H1 (cell line): ENCODE results near the gene RPL41. TPM values are rescaled to one million over a fixed set of nuclear protein-coding genes. Genes with fewer than 3 reads are reported as not detected.
A peak's percentile ranks its signal among the peaks of the same experiment; 100 is the strongest.

Experiments
- CTCF ChIA-PET: fragments of 300-600 bp; sonication (Branson Sonifier 250); formaldehyde crosslinking; loops from one replicate; lab custom pipeline; 2021; ENCODE audit not compliant: partially characterized antibody; lab: Charles Lee
- POLR2A ChIA-PET: fragments of 300-600 bp; sonication (Branson Sonifier 250); formaldehyde crosslinking; loops from one replicate; lab custom pipeline; 2021; ENCODE audit warnings: inconsistent platforms; ENCODE audit not compliant: partially characterized antibody; lab: Charles Lee
- DNase-seq, 2 experiments: peaks; one replicate each; pipeline versions ENCODE4 v3.0.0 to v3.0.0-alpha.2; 2010 to 2022; ENCODE audit warnings: low spot score in 2 of 2, low read depth in 1 of 2, mixed read lengths in 1 of 2
- FAIRE-seq: peaks from 2 replicates; lab custom pipeline; 2011; peaks lifted over from hg19 to GRCh38; lab: Jason Lieb, UNC
- H2AFZ ChIP-seq: 2 replicates; pipeline ENCODE4 v1.8.1; 2012; ENCODE audit warnings: low read length, inconsistent platforms
- H2AK5ac ChIP-seq: 2 replicates; pipeline ENCODE4 v1.6.1; 2013; ENCODE audit warnings: low read depth, low read length
- H2BK120ac ChIP-seq: replicated peaks from 2 replicates; pipeline ENCODE3; 2013; ENCODE audit warnings: low read depth, low read length, inconsistent platforms
- H2BK12ac ChIP-seq: 2 replicates; pipeline ENCODE4 v1.6.1; 2013; ENCODE audit warnings: low read depth, low read length
- H2BK15ac ChIP-seq: 2 replicates; pipeline ENCODE4 v1.6.1; 2013; ENCODE audit warnings: low read length
- H2BK20ac ChIP-seq: 2 replicates; pipeline ENCODE4 v1.6.1; 2013; ENCODE audit warnings: low read length
- H2BK5ac ChIP-seq: 2 replicates; pipeline ENCODE4 v1.6.1; 2013; ENCODE audit warnings: low read depth, low read length
- H3K14ac ChIP-seq: 2 replicates; pipeline ENCODE4 v1.6.1; 2013; ENCODE audit warnings: inconsistent platforms; ENCODE audit not compliant: insufficient read length
- H3K18ac ChIP-seq: 2 replicates; pipeline ENCODE4 v1.6.1; 2013; ENCODE audit warnings: low read length; ENCODE audit errors: extremely low read depth
- H3K23ac ChIP-seq: 2 replicates; pipeline ENCODE4 v1.6.1; 2013; ENCODE audit warnings: inconsistent platforms; ENCODE audit not compliant: insufficient read length
- H3K23me2 ChIP-seq: 2 replicates; pipeline ENCODE4 v1.6.1; 2013; ENCODE audit warnings: low read depth, low read length
- H3K27ac ChIP-seq: 2 replicates; pipeline ENCODE4 v1.6.1; 2011; ENCODE audit warnings: low read depth, low read length, inconsistent platforms
- H3K27me3 ChIP-seq, 4 experiments: replicated peaks in 1 of 4; 1 replicate in 1 of 4; 2 replicates in 3 of 4; pipeline versions ENCODE4 v1.6.1 to v1.8.1; 2011 to 2013; ENCODE audit warnings: low read length in 3 of 4, mild to moderate bottlenecking in 3 of 4, inconsistent platforms in 2 of 4, mixed read lengths in 2 of 4, moderate library complexity in 1 of 4; ENCODE audit not compliant: control insufficient read depth in 3 of 4, insufficient read depth in 3 of 4; ENCODE audit errors: extremely low read depth in 1 of 4
- H3K36me3 ChIP-seq, 4 experiments: 2 replicates each; pipeline versions ENCODE4 v1.6.1 to v1.8.1; 2011 to 2013; ENCODE audit warnings: mild to moderate bottlenecking in 4 of 4, low read length in 3 of 4, moderate library complexity in 2 of 4, control low read depth in 1 of 4, inconsistent platforms in 1 of 4; ENCODE audit not compliant: insufficient read depth in 4 of 4, control insufficient read depth in 2 of 4
- H3K4ac ChIP-seq: replicated peaks from 2 replicates; pipeline ENCODE3; 2013; ENCODE audit warnings: low read length, low read depth, mixed read lengths, inconsistent platforms; ENCODE audit not compliant: insufficient read length
- H3K4me1 ChIP-seq, 4 experiments: replicated peaks in 1 of 4; 1 replicate in 1 of 4; 2 replicates in 3 of 4; pipeline versions ENCODE4 v1.6.1 to v1.8.1; 2011 to 2013; ENCODE audit warnings: low read length in 3 of 4, inconsistent platforms in 2 of 4, mixed read lengths in 1 of 4; ENCODE audit not compliant: insufficient read depth in 4 of 4, control insufficient read depth in 3 of 4
- H3K4me2 ChIP-seq, 2 experiments: 2 replicates each; pipeline versions ENCODE4 v1.6.1 to v1.8.1; 2011 to 2013; ENCODE audit warnings: low read depth in 2 of 2, low read length in 2 of 2, control low read depth in 1 of 2, inconsistent platforms in 1 of 2, mild to moderate bottlenecking in 1 of 2; ENCODE audit not compliant: insufficient read depth in 1 of 2
- H3K4me3 ChIP-seq, 4 experiments: fragments of 200-600, 300-600 bp in 1 of 4; sonication (generic), shearing (Covaris generic), sonication (Bioruptor Twin) in 1 of 4; 2 replicates each; pipeline versions ENCODE4 v1.5.1 to v1.8.1; 2011 to 2016; ENCODE audit warnings: low read length in 4 of 4, low read depth in 3 of 4, control low read depth in 2 of 4, inconsistent platforms in 2 of 4, mild to moderate bottlenecking in 2 of 4, mixed read lengths in 1 of 4, moderate library complexity in 1 of 4; ENCODE audit not compliant: insufficient read depth in 2 of 4; ENCODE audit errors: extremely low read depth in 1 of 4
- H3K56ac ChIP-seq: replicated peaks from 2 replicates; pipeline ENCODE3; 2013; ENCODE audit warnings: low read depth, mild to moderate bottlenecking, mixed read lengths, low read length, inconsistent platforms; ENCODE audit not compliant: insufficient read length
- H3K79me1 ChIP-seq: 2 replicates; pipeline ENCODE4 v1.6.1; 2013; ENCODE audit warnings: low read depth, low read length, control low read depth
- H3K79me2 ChIP-seq, 2 experiments: 2 replicates each; pipeline versions ENCODE4 v1.6.1 to v1.8.1; 2012 to 2013; ENCODE audit warnings: low read length in 2 of 2, mild to moderate bottlenecking in 2 of 2, inconsistent platforms in 1 of 2; ENCODE audit not compliant: insufficient read depth in 2 of 2, control insufficient read depth in 1 of 2
- H3K9ac ChIP-seq, 4 experiments: replicated peaks in 1 of 4; 1 replicate in 1 of 4; 2 replicates in 3 of 4; pipeline versions ENCODE4 v1.6.1 to v1.8.1; 2011 to 2013; ENCODE audit warnings: low read depth in 3 of 4, low read length in 3 of 4, control low read depth in 2 of 4, mild to moderate bottlenecking in 2 of 4, moderate library complexity in 2 of 4, inconsistent platforms in 1 of 4; ENCODE audit errors: extremely low read depth in 1 of 4
- H3K9me3 ChIP-seq, 2 experiments: 2 replicates each; pipeline versions ENCODE4 v1.6.1 to v1.8.1; 2012 to 2013; ENCODE audit warnings: mild to moderate bottlenecking in 2 of 2, moderate library complexity in 2 of 2, control low read depth in 1 of 2, inconsistent platforms in 1 of 2, low read depth in 1 of 2, low read length in 1 of 2, mixed read lengths in 1 of 2; ENCODE audit not compliant: insufficient read depth in 2 of 2
- H4K20me1 ChIP-seq, 2 experiments: replicated peaks in 1 of 2; 2 replicates each; pipeline versions ENCODE3 to v1.8.1; 2011 to 2013; ENCODE audit warnings: inconsistent platforms in 2 of 2, low read length in 2 of 2, mild to moderate bottlenecking in 1 of 2; ENCODE audit not compliant: insufficient read depth in 2 of 2, control insufficient read depth in 1 of 2
- H4K5ac ChIP-seq: 2 replicates; pipeline ENCODE4 v1.6.1; 2013; ENCODE audit warnings: low read length, low read depth, mixed read lengths, inconsistent platforms; ENCODE audit not compliant: insufficient read length
- H4K8ac ChIP-seq: 2 replicates; pipeline ENCODE4 v1.8.0; 2013; ENCODE audit warnings: mild to moderate bottlenecking, moderate library complexity, low read length, inconsistent platforms; ENCODE audit not compliant: insufficient read depth; ENCODE audit errors: extremely low read depth
- H4K91ac ChIP-seq: replicated peaks from 2 replicates; pipeline ENCODE3; 2013; ENCODE audit warnings: low read length, mixed read lengths, inconsistent platforms; ENCODE audit not compliant: insufficient read length
- CHD1 ChIP-seq: IDR thresholded peaks from 2 replicates; pipeline ENCODE4 v1.6.1; 2012; ENCODE audit warnings: low read depth, low read length, improper control_type of control experiment
- POLR2A ChIP-seq, 2 experiments: IDR thresholded peaks; 1 replicate in 1 of 2; 2 replicates in 1 of 2; pipeline ENCODE4 v1.6.1; 2011; ENCODE audit warnings: low read depth in 2 of 2, low read length in 2 of 2, mild to moderate bottlenecking in 2 of 2; ENCODE audit errors: control extremely low read depth in 1 of 2
- POLR2AphosphoS5 ChIP-seq: IDR thresholded peaks from 2 replicates; pipeline ENCODE4 v1.6.1; 2011; ENCODE audit warnings: low read depth, low read length
- TAF7 ChIP-seq: optimal IDR thresholded peaks from 2 replicates; pipeline ENCODE3; 2011; ENCODE audit warnings: low read depth, mild to moderate bottlenecking, inconsistent platforms, low read length, moderate library complexity, borderline replicate concordance
- WGBS, 2 experiments: shearing (Covaris generic) in 1 of 2; methylation state at CpG; one replicate each; pipeline versions ENCODE4 v1.1.6 to v1.1.7; 2013 to 2015; ENCODE audit warnings: low lambda C conversion rate in 2 of 2, mixed read lengths in 2 of 2, inconsistent platforms in 1 of 2, low coverage in 1 of 2, missing lambda C conversion rate in 1 of 2; ENCODE audit not compliant: insufficient replicate concordance in 2 of 2, insufficient coverage in 1 of 2, insufficient read length in 1 of 2; ENCODE audit errors: extremely low coverage in 1 of 2, missing lambda C conversion rate in 1 of 2; 5-methylcytosine and 5-hydroxymethylcytosine counted together
- polyA plus RNA-seq, 7 experiments: library from polyadenylated mRNA; depleted of rRNA in 3 of 7; stranded (reverse) in 5 of 7; unstranded in 2 of 7; fragments of >200 nt in 5 of 7; fragments of 200-250 nt in 2 of 7; gene quantifications; 1 replicate in 5 of 7; 2 replicates in 1 of 7; 4 replicates in 1 of 7; pipeline versions ENCODE4 v1.2.1 to v1.2.3, GENCODE V29; 2011 to 2013; ENCODE audit warnings: missing spikeins in 2 of 7, mixed read lengths in 2 of 7
- total RNA-seq: library from RNA; stranded (reverse); fragmentation: NEBNext Ultra II Directional; extraction: Animal tissue kit (Norgen Biotek cat#: 25700); gene quantifications from 2 replicates; pipeline ENCODE4 v1.2.1, GENCODE V29; 2021

The RPL41 gene
- total and polyA plus RNA-seq, 2 of the 8 experiments (the other 6 are each of a cell fraction or from before 2014, with no cell fraction given) = 4,440 to 16,488 TPM

DNA sequence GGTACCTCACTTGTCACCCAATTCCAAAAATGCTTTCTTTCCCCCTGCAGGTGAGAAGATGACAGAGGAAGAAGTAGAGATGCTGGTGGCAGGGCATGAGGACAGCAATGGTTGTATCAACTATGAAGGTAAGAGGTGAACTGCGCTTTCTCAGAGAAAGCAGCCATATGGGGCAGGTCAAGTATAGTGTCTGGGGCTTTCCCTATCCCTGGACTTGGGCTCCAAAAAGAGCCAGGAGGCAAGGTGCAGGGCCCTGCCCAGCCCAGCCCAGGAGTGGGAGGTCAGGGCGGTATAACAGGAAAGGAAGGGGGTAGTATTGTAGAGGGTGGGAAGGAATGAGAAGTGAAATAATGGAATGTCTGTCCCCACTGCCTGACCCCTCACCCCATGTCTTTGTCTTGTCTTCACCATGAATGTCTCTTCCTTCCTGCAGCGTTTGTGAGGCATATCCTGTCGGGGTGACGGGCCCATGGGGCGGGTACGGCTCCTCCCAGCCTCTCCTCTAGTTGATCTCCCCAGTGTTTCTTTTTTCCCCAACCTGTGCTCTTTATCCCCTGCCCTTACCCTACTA, 43.8 kb downstream of the RPL41 start:
- FAIRE-seq = no peak
- no peak for DNase-seq
- Histone ChIP-seq H3K14ac (no peak overlapping the region), H3K4me3 (peak overlapping the region in 3 of 4 experiments; percentile 14 to 97 (median 91); a peak in 5 of 8 replicates), H4K20me1 (peaks cover 11 to 23% of the 10 kb centered on the region in 2 experiments), H3K79me2 (peaks cover 3 to 25% of the 10 kb centered on the region in 2 experiments), H4K5ac (no peak overlapping the region), H2BK120ac (no peak overlapping the region), H2BK15ac (no peak overlapping the region), H3K27ac (0 out of 2 replicates have a peak overlapping the region, but pooled peaks have one; percentile 99), H3K4ac (no peak overlapping the region), H2BK5ac (peak overlapping the region; percentile 55), H3K9ac (peak overlapping the region in 2 of 4 experiments; percentile 92 to 99; a peak in 4 of 7 replicates), H2AK5ac (peak overlapping the region; percentile 25; the same call in 1 of the 2 replicates), H3K56ac (no peak overlapping the region), H3K9me3 (no peaks in the 10 kb centered on the region), H4K8ac (no peak overlapping the region), H2BK12ac (no peak overlapping the region), H3K36me3 (peaks cover 29 to 66% (median 48%) of the 10 kb centered on the region in 4 experiments), H3K27me3 (no peaks in the 10 kb centered on the region), H3K4me1 (peaks cover 3 to 33% (median 20%) of the 10 kb centered on the region in 4 experiments), H3K4me2 (peak overlapping the region; percentile 77 to 92), H2AFZ (no peak overlapping the region), H3K23me2 (peaks cover 19% of the 10 kb centered on the region), H3K79me1 (peaks cover 5% of the 10 kb centered on the region; the same call in 1 of the 2 replicates), H4K91ac (no peak overlapping the region), H2BK20ac (no peak overlapping the region), H3K23ac (no peak overlapping the region), H3K18ac (no peak overlapping the region)
- TF ChIP-seq TAF7 (peak; percentile 49), CHD1 (no peak), POLR2A (IDR thresholded peaks at IDR 0.05; ENCODE audit: control extremely low read depth in 1 of 2, low read depth in 2 of 2, low read length in 2 of 2) (peak in 1 of 2 experiments; percentile 86; a peak in 1 of 3 replicates), POLR2AphosphoS5 (peak; percentile 81)
- ChIA-PET POLR2A (interaction anchor here (0.9 to 15.6 kb wide), 13 partner anchors 19 to 199 kb away, joined by 3 to 656 read pairs (median 14); partner anchors contain the start of genes CNPY2, COQ10A, PA2G4 and RNF41), CTCF (interaction anchor here (0.9 to 6.8 kb wide), 9 partner anchors 24 to 75 kb away, joined by 3 to 47 read pairs (median 5); partner anchors contain the start of genes RNF41, SMARCC2 and ZC3H10)
- 82% methylated on average over 7 of the region's 7 CpGs; no CpG with 5 or more reads in 1 of the 2 experiments for WGBS, 2 experiments
